ENCODE data around the gene C19orf85.

C19orf85 gene

DNA sequence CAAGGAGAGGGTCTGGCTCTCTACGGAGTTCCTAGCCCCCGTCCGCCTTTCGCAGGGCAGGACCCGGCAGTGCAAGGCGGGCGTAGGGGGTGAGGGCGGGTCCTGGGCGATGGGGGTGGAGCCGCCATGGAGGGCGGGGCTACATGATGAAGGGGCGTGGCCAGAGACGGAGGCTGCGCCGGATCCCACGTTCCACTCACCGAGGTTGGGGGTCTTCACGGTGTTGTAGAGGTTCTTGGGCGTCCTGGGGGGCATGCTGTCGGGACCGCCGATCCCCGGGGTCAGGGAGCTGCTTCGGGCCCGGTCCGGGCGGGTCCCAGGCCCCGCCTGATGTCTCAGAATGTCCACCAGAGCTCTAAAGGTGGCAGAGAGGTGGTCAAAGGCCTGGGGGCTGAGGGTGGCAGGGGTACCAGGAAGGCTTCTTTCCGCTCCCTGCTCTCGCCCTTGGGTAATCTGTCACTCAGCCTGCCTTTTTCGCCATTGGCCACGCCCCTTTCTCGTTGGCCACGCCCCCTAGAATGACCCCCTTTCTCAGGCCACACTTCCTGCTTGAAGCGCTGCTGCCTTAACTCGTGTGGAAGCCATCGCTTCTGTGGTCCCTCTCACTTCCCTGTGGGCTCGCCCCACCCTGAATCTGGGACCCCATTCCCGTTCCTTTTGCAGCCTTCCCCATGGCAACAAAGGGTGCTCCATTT is 24.0 kb downstream of the C19orf85 start:
- DNase-seq = peak in 2 of 4 experiments; percentile 28 to 31

DNA sequence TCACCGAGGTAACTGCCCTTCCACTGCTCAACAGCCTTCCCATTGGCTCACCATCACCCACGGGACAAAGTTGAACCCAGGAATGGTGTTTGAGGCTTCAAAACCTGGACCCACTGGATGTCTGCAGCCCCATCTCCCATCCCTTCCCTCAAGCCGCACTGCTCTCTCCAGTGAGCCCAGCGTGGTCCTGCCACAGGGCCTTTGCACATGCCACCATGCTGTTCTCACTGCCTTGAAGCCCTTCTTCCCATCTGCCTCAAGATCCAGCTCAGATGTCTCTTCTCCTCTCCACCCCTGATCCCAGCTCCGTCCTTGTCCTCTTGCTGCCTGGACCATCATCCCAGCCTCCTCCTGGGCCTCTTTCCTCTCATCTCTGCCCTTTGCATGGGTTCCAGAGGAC is 25.5 kb downstream of the C19orf85 start:
- no peak for DNase-seq

DNA sequence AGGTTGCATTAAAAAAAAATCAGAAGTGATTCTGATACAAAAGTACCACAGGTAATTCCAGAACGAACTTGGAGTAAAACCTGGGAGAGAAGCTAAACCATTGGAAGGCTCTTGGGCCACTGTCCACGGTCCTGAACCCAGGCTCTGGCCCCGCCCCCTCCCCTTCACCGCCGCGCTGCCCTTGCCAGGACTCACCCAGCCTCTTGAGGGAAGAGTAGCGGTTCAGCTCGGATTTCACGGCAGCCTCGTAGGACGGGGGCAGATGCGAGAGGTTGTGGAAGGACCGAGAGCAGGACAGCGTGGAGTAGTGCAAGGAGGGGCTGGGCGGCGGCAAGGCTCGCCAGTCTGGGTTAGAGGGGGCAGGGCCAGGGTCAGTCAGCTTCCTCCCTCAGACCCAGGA is 27.1 kb downstream of the C19orf85 start:
- peak; percentile 53 to 76 (median 70) for DNase-seq

DNA sequence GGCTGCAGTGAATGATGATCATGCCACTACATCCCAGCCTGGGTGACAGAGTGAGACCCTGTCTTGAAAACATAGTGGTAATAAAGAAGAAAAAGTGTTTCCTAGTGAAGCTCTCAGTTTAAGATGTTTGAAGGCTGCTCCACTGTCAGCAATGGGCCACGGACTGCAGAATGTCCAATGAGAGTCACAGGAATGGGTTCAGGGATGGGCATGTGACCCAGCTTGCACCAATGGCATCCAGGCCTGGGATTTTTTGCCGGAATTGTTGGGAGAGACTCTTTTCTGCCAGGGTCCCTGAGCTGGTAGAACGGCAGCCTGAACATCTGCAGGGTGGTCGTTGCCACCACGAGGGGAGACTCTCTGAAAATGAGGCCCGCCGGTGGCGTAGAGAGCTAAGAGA is 27.7 kb downstream of the C19orf85 start:
- no peak for DNase-seq

DNA sequence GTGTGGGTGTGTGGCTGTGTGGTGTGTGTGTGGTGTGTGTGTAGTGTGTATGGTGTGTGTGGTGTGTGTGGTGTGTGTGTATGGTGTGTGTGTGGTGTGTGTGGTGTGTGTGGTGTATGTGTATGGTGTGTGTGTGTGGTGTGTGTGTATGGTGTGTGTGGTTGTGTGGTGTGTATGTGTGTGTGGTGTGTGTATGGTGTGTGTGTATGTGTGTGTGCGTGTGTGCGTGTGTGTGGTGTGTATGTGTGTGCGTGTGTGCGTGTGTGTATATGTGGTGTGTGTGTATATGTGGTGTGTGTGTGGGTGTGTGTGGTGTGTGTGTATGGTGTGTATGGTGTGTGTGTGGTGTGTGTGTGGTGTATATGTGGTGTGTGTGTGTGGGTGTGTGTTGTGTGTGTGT is 29.5 kb downstream of the C19orf85 start:
- DNase-seq = no peak

DNA sequence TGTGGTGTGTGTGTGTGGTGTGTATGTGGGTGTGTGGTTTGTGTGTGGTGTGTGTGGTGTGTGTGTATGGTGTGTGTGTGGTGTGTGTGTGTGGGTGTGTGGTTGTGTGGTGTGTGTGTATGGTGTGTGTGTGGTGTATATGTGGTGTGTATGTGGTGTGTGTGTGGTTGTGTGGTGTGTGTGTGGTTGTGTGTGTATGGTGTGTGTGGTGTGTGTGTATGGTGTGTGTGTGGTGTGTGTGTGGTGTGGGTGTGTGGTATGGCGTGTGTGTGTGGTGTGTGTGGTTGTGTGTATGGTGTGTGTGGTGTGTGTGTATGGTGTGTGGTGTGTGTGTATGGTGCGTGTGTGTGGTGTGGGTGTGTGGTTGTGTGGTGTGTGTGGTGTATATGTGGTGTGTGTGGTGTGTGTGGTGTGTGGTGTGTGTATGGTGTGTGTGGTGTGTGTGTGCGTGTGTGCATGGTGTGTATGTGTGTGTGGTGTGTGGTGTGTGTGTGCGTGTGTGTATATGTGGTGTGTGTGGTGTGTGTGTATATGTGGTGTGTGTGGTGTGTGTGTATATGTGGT is 30.1 kb downstream of the C19orf85 start:
- no peak for DNase-seq

DNA sequence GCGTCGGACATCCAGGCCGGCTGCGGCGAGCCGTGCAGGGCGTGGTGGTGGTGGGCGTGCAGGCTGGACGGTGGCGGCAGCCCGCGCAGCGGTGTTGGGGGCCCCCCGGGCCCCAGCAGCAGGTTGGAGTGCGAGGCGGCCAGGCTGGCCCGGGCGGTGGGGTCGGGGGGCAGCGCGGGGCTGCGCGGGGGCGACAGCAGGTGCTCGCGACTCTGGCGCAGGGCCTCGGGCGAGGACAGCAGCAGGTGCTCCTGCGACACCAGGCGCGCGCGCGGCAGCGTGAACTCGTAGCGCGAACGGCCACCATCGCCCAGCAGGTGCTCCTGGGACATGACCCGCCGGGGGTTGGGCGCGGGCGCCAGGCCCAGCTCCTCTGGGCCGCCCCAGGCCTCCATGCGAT is 31.3 kb downstream of the C19orf85 start:
- DNase-seq = no peak

DNA sequence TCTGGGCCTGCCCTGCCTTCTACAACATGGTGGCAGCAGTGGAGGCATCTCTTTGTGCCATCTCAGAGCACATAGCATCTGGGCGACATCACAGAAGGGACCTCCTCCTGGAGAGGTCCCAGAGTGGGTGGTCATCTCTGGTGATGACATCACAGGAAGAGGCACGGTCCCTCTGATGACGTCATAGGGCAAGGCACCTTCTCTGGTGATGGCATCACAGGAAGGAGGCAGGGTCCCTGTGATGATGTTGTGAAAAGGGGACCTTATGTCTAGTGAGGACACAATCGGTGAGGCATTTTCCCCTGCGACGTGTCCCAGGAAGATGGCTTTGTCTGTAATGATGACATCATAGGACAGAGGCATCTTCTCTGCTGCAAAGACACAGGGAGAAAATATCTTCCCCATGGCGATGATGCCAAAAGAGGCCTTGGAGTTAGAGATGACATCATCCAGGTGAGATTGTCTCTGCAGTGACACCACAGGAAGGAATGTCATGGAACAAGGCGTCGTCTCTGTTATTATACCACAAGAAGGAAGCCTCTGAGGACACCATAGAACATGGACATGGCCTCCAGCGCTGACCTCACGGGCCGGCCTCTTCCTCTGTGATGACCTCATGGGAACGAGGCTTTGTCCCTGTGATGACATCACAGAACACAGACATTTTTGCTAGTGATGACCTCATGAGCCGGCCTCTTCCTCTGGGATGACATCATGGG is 32.2 kb downstream of the C19orf85 start:
- DNase-seq = no peak

DNA sequence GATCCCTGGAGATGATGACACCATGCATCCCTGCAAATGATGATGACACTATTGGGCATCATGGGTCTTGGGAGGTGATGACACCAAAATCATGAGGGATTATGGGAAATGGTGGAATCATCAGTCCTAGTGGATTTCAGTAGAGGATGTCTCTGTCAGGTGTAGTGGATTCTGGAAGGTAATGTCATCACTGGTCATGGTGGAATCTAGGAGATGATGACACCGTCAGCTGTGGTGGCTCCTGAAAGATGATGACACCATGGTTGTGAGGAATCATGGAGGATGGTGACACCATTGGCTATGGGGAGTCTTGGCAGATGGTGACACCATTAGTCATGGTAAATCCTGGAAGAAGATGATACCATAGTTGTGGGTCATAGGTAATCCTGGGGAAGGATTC is 33.4 kb downstream of the C19orf85 start:
- no peak for DNase-seq

DNA sequence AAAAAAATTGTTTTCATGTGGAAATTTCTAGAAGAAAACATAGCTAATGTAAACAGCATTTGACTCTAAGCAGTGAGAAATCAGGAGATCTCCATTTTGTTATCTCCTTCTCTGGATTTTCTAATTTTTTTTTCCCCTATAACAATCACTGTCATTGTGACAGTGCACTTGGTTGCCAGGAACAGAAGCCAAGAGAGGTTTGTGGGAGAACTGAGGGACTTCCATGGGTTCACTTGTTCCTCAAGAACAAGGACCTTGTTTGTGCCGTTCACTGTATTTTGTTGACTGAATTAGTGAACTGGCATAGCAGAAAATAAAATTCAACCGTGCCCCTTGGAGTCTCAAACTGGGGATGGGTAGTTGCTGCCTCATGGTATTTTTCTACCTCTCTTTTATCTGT is 38.5 kb downstream of the C19orf85 start:
- DNase-seq = no peak

DNA sequence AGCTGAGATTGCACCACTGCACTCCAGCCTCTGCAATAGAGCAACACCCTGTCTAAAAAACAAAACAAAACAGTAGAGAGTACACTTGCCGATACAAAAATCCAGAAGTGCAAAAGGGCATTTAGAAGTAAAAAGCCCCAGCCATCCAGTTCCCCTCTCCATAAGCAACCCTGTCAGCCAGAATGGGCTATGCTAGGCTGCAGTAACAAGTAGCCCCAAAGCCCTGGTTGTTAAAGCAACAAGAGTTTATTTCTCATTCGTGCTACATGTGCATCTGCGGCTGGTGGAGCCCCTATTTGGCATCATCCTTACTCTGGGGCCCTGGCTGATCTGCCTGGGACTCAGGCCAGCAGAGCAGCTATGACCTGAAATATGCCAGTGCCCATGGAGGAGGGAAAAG is 40.0 kb downstream of the C19orf85 start:
- no peak for DNase-seq

DNA sequence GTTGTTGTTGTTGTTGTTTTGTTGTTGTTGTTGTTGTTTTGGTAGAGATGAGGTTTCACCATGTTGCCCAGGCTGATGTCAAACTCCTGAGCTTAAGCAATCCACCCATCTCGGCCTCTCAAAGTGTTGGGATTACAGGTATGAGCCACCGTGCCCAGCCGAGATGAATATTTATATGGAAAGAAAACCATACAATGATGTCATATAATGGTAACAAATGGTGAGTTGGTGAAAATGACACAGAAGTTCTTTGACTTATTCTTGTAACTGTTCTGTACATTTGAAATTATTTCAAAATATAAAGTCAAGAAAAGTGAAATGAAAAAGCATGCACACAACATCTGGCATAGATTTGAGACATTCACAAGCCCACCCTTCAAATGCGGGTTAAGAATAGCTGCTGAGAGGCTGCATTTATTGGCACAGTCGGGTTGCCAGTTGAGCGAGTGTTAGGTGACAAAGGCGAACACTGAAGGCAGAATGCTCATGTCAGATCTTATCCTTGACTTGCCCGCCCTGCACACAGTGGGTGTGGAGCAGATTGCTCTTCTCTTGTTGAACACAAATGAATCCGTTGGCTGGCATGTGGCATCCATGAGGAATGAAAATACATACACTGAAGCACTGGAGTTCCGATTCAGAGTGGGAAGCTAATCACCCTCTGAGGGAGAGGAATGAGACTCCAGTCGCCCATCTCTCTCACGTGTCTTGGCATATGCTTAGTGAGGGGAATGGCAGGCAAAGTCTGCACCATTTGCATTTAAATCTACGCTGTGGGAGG is 41.1 kb downstream of the C19orf85 start:
- no peak for DNase-seq

DNA sequence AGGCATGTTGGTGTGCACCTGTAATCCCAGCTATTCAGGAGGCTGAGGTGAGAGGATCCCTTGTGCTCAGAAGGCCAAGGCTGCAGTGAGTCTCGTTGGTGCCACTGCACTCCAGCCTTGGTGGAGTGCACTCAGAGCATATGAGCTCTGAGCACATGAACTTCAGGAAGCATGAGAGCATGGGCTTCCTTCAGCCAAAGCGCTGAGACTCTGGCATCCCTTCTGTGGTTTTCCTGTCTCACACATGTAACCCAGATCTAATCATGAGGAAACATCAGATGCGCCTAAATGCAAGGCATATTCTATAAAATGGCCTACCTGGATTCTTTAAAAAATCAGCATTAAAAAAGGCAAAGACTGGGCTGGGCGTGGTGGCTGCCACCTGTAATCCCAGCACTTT is 43.3 kb downstream of the C19orf85 start:
- peak in 1 of 4 experiments; percentile 28 for DNase-seq

DNA sequence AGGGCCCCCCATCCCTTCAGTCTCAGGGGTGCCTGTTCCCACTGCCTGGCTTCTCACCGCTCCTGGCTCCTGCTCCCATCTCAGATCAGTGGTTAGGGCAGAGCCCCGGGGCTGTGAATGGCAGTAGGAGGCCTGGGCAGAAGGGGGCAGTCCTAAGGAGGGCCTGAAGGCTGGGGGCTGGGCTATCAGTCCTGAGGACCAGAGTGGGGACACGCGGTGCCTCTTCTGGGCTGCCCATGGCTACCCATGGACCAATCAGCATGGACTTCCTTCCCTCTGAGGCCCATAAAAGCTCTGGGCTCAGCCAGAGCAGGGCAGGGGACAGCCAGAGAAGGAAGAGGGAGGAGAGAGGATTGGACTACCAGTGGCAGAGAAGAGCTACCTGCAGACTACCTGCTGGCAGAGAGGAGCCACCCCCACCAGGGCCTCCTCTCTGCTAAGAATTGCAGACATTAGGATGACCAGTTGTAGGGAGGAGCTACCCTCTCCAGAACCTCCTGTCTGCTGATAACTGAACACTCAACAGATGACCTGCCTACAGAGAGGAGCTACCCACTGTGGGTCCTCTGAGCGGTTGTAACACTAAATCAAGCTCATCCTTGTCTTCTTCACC is 44.8 kb downstream of the C19orf85 start:
- no peak for DNase-seq

DNA sequence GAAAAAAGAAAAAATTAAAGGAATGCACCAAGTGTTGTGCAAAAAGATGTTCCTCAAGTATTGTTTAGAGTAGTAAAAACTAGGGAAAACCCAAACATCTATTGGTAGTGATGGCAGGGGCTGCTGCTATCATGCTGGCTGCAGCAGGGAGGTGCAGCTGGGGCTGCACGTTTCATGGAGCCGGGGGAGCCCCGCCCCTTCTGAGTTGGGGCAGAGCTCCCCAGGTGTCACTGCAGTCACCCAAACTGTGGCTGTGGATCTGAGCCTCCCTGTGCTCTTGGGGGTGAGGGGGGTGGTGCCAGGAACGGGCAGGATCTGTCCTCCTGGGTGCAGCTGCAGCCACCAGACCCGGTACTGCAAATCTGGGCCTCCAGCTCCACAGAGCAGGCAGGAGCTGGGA is 45.4 kb downstream of the C19orf85 start:
- DNase-seq = no peak

DNA sequence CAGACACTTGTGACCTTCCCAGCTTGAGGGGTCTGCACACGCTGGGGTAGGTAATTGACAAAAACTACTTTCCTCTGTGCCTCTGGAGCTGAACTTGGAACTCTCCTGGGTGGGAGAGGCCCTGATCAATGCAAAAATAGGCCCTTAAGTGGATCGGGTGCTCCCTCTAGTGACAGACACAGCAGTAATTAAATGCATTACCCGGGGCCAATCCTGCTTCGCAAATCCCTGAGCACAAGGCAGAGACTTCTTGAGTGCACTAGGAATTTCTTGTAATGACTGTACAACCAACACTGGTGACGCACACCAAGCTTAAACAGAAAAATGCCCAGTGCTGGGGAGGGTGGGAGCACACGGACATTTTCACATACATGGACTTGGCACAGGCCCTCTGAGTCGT is 46.4 kb downstream of the C19orf85 start:
- peak; percentile 74 to 84 (median 76) for DNase-seq
